ENCODE data around the gene ZMYND19.

ZMYND19 gene

DNA sequence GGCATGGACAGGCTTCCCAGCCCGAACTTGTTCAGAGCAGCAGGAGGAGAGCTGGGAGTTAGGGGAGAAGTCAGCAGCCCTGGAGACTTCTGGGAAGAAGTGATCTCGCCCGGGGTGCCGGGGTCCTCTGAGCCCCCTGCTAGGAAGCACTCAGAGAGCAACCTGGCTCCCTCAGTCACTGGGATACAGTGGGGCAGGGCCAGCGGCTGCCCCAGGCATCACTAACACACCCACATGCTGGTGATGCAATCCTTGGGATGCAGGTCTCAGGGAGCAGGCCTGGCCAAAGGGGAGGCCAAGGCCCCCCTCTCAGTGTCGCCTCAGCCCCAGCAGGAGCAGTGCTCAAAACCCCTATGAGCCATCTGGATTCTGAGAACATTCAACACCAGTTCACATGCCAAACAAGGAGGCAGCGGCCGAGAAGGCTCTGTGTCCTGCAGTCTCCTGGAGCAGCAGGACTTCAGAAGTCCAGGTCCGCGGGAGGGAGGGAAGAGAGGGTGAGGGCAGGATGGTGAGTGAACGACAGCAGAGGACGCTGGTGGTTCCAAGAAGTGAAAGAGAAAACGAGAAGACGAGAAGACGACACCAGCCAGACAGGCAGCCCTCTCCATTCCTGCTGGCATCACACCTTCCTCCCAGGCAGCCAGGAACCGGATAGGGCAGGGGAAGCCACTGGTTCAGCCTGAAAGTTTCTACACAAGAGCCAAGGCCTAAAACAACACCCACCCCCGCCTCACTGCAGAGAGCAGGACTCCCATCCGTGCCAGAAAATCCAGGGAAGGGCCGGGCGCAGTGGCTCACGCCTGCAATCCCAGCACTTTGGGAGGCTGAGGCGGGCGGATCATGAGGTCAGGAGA is 42.4 kb downstream of the ZMYND19 start:
- Histone ChIP-seq H3K27ac (ENCODE audit: extremely low read depth, low read depth, low read length) (no peak overlapping the region), H3K4me1 (ENCODE audit: control insufficient read depth, insufficient read depth, low read length) (no peaks in the 10 kb centered on the region)

DNA sequence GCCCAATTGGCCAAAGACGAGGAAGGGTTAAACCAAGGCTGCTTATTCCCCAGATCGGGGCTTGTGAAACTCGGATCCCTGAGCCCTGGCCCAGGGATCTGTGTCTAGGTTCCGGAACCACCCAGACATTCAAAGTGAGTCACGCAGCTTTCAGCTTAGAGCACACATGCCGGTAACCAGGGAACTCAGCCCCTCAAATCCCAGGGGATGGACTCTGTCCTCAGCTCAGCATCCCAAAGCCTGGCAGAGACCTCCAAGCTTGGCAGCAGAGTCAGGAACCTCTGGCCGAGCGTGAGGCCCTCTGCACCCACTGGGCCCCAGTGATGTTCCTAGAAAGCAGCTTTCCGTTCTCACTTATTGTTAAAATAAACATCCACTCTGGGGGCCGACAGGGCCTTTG is 45.2 kb downstream of the ZMYND19 start:
- CTCF ChIA-PET: interaction anchor here (0.5 to 6.2 kb wide), 13 partner anchors 9 to 517 kb away, joined by 3 to 35 read pairs (median 3); partner anchors contain the start of genes EXD3 and NOXA1
- POLR2A ChIA-PET: interaction anchor here (0.7 kb wide), 1 partner anchor 116 kb away, joined by 3 read pairs; no protein-coding TSS in a partner anchor
- Histone ChIP-seq H3K4me3 (ENCODE audit: low read depth, low read length) (no peak overlapping the region), H3K4me1 (ENCODE audit: control insufficient read depth, insufficient read depth, low read length) (no peaks in the 10 kb centered on the region), H3K27ac (ENCODE audit: extremely low read depth, low read depth, low read length) (no peak overlapping the region), H3K36me3 (ENCODE audit: control insufficient read depth in 2 of 2, insufficient read depth in 1 of 2, low read length in 2 of 2) (peaks cover 0 to 4% of the 10 kb centered on the region in 2 experiments; a peak in 2 of 3 replicates), H3K9me3 (ENCODE audit: control insufficient read depth, insufficient read depth, low read depth, low read length) (no peaks in the 10 kb centered on the region)
- TF ChIP-seq ZNF530 (tag by site-specific recombination; IDR thresholded peaks at IDR 0.05; ENCODE audit: low read depth) (no peak), ZNF558 (tag by site-specific recombination; IDR thresholded peaks at IDR 0.05) (no peak), KLF7 (tag by site-specific recombination; IDR thresholded peaks at IDR 0.05; ENCODE audit: borderline replicate concordance) (no peak), ZNF391 (tag by site-specific recombination; IDR thresholded peaks at IDR 0.05; ENCODE audit: borderline replicate concordance, low read depth) (no peak), ZNF571 (tag by site-specific recombination; IDR thresholded peaks at IDR 0.05) (no peak), ZNF701 (tag by site-specific recombination; IDR thresholded peaks at IDR 0.05) (no peak), SALL2 (tag by site-specific recombination; IDR thresholded peaks at IDR 0.05; ENCODE audit: borderline replicate concordance) (no peak), ZNF221 (tag by site-specific recombination; IDR thresholded peaks at IDR 0.05; ENCODE audit: borderline replicate concordance) (no peak)
- TF ChIP-seq, protein P1, sequence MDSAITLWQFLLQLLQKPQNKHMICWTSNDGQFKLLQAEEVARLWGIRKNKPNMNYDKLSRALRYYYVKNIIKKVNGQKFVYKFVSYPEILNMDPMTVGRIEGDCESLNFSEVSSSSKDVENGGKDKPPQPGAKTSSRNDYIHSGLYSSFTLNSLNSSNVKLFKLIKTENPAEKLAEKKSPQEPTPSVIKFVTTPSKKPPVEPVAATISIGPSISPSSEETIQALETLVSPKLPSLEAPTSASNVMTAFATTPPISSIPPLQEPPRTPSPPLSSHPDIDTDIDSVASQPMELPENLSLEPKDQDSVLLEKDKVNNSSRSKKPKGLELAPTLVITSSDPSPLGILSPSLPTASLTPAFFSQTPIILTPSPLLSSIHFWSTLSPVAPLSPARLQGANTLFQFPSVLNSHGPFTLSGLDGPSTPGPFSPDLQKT (IDR thresholded peaks at IDR 0.05; ENCODE audit: borderline replicate concordance, low read depth, low read length): no peak
- TF ChIP-seq, protein P2, sequence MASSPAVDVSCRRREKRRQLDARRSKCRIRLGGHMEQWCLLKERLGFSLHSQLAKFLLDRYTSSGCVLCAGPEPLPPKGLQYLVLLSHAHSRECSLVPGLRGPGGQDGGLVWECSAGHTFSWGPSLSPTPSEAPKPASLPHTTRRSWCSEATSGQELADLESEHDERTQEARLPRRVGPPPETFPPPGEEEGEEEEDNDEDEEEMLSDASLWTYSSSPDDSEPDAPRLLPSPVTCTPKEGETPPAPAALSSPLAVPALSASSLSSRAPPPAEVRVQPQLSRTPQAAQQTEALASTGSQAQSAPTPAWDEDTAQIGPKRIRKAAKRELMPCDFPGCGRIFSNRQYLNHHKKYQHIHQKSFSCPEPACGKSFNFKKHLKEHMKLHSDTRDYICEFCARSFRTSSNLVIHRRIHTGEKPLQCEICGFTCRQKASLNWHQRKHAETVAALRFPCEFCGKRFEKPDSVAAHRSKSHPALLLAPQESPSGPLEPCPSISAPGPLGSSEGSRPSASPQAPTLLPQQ (tag by site-specific recombination; IDR thresholded peaks at IDR 0.05): no peak
- TF ChIP-seq, protein P3, sequence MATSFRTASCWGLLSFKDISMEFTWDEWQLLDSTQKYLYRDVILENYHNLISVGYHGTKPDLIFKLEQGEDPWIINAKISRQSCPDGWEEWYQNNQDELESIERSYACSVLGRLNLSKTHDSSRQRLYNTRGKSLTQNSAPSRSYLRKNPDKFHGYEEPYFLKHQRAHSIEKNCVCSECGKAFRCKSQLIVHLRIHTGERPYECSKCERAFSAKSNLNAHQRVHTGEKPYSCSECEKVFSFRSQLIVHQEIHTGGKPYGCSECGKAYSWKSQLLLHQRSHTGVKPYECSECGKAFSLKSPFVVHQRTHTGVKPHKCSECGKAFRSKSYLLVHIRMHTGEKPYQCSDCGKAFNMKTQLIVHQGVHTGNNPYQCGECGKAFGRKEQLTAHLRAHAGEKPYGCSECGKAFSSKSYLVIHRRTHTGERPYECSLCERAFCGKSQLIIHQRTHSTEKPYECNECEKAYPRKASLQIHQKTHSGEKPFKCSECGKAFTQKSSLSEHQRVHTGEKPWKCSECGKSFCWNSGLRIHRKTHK (tag by site-specific recombination; IDR thresholded peaks at IDR 0.05): no peak

More for the DNA sequence above, 42.4 kb downstream of the ZMYND19 start:
- no peaks in the 10 kb centered on the region for H3K9me3 ChIP-seq (ENCODE audit: control insufficient read depth, insufficient read depth, low read depth, low read length)
- ChIA-PET CTCF (interaction anchor here (0.6 to 6.2 kb wide), 3 partner anchors 13 to 418 kb away, joined by 3 to 35 read pairs (median 5); no protein-coding TSS in a partner anchor), POLR2A (no interaction called here)
- H3K36me3 ChIP-seq (ENCODE audit: control insufficient read depth in 2 of 2, insufficient read depth in 1 of 2, low read length in 2 of 2): peaks cover 0 to 4% of the 10 kb centered on the region in 2 experiments; a peak in 2 of 3 replicates
- no peak overlapping the region for H3K4me3 ChIP-seq (ENCODE audit: low read depth, low read length)
- no peak for TF ChIP-seq ZNF350 (tag by site-specific recombination; IDR thresholded peaks at IDR 0.05)
- no peak for TF ChIP-seq ZNF571 (tag by site-specific recombination; IDR thresholded peaks at IDR 0.05)
- no peak for TF ChIP-seq ZNF324 (tag by site-specific recombination; IDR thresholded peaks at IDR 0.05)
- TF ChIP-seq YY2 (tag by site-specific recombination; IDR thresholded peaks at IDR 0.05): no peak
- TF ChIP-seq, protein P4, sequence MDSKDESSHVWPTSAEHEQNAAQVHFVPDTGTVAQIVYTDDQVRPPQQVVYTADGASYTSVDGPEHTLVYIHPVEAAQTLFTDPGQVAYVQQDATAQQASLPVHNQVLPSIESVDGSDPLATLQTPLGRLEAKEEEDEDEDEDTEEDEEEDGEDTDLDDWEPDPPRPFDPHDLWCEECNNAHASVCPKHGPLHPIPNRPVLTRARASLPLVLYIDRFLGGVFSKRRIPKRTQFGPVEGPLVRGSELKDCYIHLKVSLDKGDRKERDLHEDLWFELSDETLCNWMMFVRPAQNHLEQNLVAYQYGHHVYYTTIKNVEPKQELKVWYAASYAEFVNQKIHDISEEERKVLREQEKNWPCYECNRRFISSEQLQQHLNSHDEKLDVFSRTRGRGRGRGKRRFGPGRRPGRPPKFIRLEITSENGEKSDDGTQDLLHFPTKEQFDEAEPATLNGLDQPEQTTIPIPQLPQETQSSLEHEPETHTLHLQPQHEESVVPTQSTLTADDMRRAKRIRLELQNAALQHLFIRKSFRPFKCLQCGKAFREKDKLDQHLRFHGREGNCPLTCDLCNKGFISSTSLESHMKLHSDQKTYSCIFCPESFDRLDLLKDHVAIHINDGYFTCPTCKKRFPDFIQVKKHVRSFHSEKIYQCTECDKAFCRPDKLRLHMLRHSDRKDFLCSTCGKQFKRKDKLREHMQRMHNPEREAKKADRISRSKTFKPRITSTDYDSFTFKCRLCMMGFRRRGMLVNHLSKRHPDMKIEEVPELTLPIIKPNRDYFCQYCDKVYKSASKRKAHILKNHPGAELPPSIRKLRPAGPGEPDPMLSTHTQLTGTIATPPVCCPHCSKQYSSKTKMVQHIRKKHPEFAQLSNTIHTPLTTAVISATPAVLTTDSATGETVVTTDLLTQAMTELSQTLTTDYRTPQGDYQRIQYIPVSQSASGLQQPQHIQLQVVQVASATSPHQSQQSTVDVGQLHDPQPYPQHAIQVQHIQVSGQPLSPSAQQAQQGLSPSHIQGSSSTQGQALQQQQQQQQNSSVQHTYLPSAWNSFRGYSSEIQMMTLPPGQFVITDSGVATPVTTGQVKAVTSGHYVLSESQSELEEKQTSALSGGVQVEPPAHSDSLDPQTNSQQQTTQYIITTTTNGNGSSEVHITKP (tag by site-specific recombination; IDR thresholded peaks at IDR 0.05): no peak
- TF ChIP-seq SP3 (tag by site-specific recombination; IDR thresholded peaks at IDR 0.05): no peak
- TF ChIP-seq ZNF658 (tag by site-specific recombination; IDR thresholded peaks at IDR 0.05): no peak
- TF ChIP-seq, protein P5, sequence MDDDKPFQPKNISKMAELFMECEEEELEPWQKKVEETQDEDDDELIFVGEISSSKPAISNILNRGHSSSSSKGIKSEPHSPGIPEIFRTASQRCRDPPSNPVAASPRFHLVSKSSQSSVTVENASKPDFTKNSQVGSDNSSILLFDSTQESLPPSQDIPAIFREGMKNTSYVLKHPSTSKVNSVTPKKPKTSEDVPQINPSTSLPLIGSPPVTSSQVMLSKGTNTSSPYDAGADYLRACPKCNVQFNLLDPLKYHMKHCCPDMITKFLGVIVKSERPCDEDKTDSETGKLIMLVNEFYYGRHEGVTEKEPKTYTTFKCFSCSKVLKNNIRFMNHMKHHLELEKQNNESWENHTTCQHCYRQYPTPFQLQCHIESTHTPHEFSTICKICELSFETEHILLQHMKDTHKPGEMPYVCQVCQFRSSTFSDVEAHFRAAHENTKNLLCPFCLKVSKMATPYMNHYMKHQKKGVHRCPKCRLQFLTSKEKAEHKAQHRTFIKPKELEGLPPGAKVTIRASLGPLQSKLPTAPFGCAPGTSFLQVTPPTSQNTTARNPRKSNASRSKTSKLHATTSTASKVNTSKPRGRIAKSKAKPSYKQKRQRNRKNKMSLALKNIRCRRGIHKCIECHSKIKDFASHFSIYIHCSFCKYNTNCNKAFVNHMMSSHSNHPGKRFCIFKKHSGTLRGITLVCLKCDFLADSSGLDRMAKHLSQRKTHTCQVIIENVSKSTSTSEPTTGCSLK (tag by site-specific recombination; IDR thresholded peaks at IDR 0.05): no peak
- TF ChIP-seq ZNF549 (tag by site-specific recombination; IDR thresholded peaks at IDR 0.05): no peak
- TF ChIP-seq ZNF621 (tag by site-specific recombination; IDR thresholded peaks at IDR 0.05): no peak
- no peak for TF ChIP-seq OSR2 (tag by site-specific recombination; IDR thresholded peaks at IDR 0.05)
- no peak for TF ChIP-seq ZBTB8A (tag by site-specific recombination; IDR thresholded peaks at IDR 0.05)
- TF ChIP-seq, protein P6, sequence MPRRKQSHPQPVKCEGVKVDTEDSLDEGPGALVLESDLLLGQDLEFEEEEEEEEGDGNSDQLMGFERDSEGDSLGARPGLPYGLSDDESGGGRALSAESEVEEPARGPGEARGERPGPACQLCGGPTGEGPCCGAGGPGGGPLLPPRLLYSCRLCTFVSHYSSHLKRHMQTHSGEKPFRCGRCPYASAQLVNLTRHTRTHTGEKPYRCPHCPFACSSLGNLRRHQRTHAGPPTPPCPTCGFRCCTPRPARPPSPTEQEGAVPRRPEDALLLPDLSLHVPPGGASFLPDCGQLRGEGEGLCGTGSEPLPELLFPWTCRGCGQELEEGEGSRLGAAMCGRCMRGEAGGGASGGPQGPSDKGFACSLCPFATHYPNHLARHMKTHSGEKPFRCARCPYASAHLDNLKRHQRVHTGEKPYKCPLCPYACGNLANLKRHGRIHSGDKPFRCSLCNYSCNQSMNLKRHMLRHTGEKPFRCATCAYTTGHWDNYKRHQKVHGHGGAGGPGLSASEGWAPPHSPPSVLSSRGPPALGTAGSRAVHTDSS (tag by site-specific recombination; IDR thresholded peaks at IDR 0.05): no peak

Measured in HEK293 (cell line).